ENCODE results near the gene ANKAR.

The ANKAR gene

GRCh38 chr2:189657867-189658266 lies 16.6 kb upstream of the ANKAR start:
- no peaks in the 10 kb centered on the region for H3K27me3 ChIP-seq (ENCODE audit: insufficient read depth, low read depth)
- H3K4me3 ChIP-seq (IDR thresholded peaks at IDR 0.05; ENCODE audit: insufficient read depth, low read depth, low read length) = peak overlapping the region; percentile 50
- peaks cover 16% of the 10 kb centered on the region for H3K79me2 ChIP-seq (ENCODE audit: insufficient read depth, low read depth)
- H3K36me3 ChIP-seq (ENCODE audit: insufficient read depth) = no peaks in the 10 kb centered on the region
- TF ChIP-seq, protein P1, sequence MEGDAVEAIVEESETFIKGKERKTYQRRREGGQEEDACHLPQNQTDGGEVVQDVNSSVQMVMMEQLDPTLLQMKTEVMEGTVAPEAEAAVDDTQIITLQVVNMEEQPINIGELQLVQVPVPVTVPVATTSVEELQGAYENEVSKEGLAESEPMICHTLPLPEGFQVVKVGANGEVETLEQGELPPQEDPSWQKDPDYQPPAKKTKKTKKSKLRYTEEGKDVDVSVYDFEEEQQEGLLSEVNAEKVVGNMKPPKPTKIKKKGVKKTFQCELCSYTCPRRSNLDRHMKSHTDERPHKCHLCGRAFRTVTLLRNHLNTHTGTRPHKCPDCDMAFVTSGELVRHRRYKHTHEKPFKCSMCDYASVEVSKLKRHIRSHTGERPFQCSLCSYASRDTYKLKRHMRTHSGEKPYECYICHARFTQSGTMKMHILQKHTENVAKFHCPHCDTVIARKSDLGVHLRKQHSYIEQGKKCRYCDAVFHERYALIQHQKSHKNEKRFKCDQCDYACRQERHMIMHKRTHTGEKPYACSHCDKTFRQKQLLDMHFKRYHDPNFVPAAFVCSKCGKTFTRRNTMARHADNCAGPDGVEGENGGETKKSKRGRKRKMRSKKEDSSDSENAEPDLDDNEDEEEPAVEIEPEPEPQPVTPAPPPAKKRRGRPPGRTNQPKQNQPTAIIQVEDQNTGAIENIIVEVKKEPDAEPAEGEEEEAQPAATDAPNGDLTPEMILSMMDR (conservative IDR thresholded peaks at IDR 0.05; ENCODE audit: low read depth, low read length) = no peak
- no peaks in the 10 kb centered on the region for H4K20me1 ChIP-seq (ENCODE audit: insufficient read depth)
- H3K4me2 ChIP-seq = peak overlapping the region; percentile 98
- peaks cover 63% of the 10 kb centered on the region for H3K4me1 ChIP-seq (ENCODE audit: low read depth, poor library complexity, severe bottlenecking)
- peak overlapping the region; percentile 85 for H2AFZ ChIP-seq (ENCODE audit: low read depth)
- H3K9ac ChIP-seq = peak overlapping the region; percentile 49; the same call in 1 of the 2 replicates
- H3K27ac ChIP-seq = peak overlapping the region; percentile 90

- peak overlapping the region; percentile 40 for H3K4me3 ChIP-seq (IDR thresholded peaks at IDR 0.05; ENCODE audit: insufficient read depth, low read depth, low read length)
- peak overlapping the region; percentile 98 for H3K4me2 ChIP-seq
Measured at GRCh38 chr2:189658306-189659212, 15.9 kb upstream of the ANKAR start.

GRCh38 chr2:189659734-189660133 lies 14.7 kb upstream of the ANKAR start:
- TF ChIP-seq, protein P1 (conservative IDR thresholded peaks at IDR 0.05; ENCODE audit: low read depth, low read length) = no peak
- H3K79me2 ChIP-seq (ENCODE audit: insufficient read depth, low read depth) = peaks cover 28% of the 10 kb centered on the region
- H3K27ac ChIP-seq = no peak overlapping the region; the same call in 1 of the 2 replicates
- peak overlapping the region; percentile 85; the same call in 1 of the 2 replicates for H2AFZ ChIP-seq (ENCODE audit: low read depth)
- no peak overlapping the region for H3K9ac ChIP-seq
- no peaks in the 10 kb centered on the region for H3K27me3 ChIP-seq (ENCODE audit: insufficient read depth, low read depth)
- no peaks in the 10 kb centered on the region for H4K20me1 ChIP-seq (ENCODE audit: insufficient read depth)
- peaks cover 68% of the 10 kb centered on the region for H3K4me1 ChIP-seq (ENCODE audit: low read depth, poor library complexity, severe bottlenecking)
- H3K4me3 ChIP-seq (IDR thresholded peaks at IDR 0.05; ENCODE audit: insufficient read depth, low read depth, low read length) = no peak overlapping the region
- H3K4me2 ChIP-seq = peak overlapping the region; percentile 98; the same call in 1 of the 2 replicates
- H3K36me3 ChIP-seq (ENCODE audit: insufficient read depth) = no peaks in the 10 kb centered on the region

More at GRCh38 chr2:189658306-189659212, 15.9 kb upstream of the ANKAR start:
- Histone ChIP-seq H3K36me3 (ENCODE audit: insufficient read depth) (no peaks in the 10 kb centered on the region), H2AFZ (ENCODE audit: low read depth) (peak overlapping the region; percentile 85), H3K4me1 (ENCODE audit: low read depth, poor library complexity, severe bottlenecking) (peaks cover 69% of the 10 kb centered on the region), H3K79me2 (ENCODE audit: insufficient read depth, low read depth) (peaks cover 21% of the 10 kb centered on the region), H3K9ac (peak overlapping the region; percentile 49; the same call in 1 of the 2 replicates), H4K20me1 (ENCODE audit: insufficient read depth) (no peaks in the 10 kb centered on the region), H3K27me3 (ENCODE audit: insufficient read depth, low read depth) (no peaks in the 10 kb centered on the region), H3K27ac (peak overlapping the region; percentile 90)
- TF ChIP-seq, protein P1 (conservative IDR thresholded peaks at IDR 0.05; ENCODE audit: low read depth, low read length) = no peak

GRCh38 chr2:189660803-189661147 lies 13.7 kb upstream of the ANKAR start:
- Histone ChIP-seq H3K9ac (no peak overlapping the region), H2AFZ (ENCODE audit: low read depth) (peak overlapping the region; percentile 20; the same call in 1 of the 2 replicates), H3K27ac (no peak overlapping the region), H3K4me1 (ENCODE audit: low read depth, poor library complexity, severe bottlenecking) (peaks cover 63% of the 10 kb centered on the region), H3K27me3 (ENCODE audit: insufficient read depth, low read depth) (no peaks in the 10 kb centered on the region), H3K4me2 (peak overlapping the region; percentile 39), H3K4me3 (IDR thresholded peaks at IDR 0.05; ENCODE audit: insufficient read depth, low read depth, low read length) (no peak overlapping the region), H3K79me2 (ENCODE audit: insufficient read depth, low read depth) (peaks cover 28% of the 10 kb centered on the region), H3K36me3 (ENCODE audit: insufficient read depth) (no peaks in the 10 kb centered on the region), H4K20me1 (ENCODE audit: insufficient read depth) (no peaks in the 10 kb centered on the region)
- TF ChIP-seq, protein P1 (conservative IDR thresholded peaks at IDR 0.05; ENCODE audit: low read depth, low read length) = no peak

Data from KMS-11 (cell line).